Measurements from ENCODE around the gene NTN1.
A peak's percentile ranks its signal among the peaks of the same experiment; 100 is the strongest.

Gene NTN1

GRCh38 chr17:9272501-9273200, 251.3 kb downstream of the NTN1 start:
- H4K20me1 ChIP-seq, result no peaks in the 10 kb centered on the region; a peak in 2 of 22 replicates
- no peak overlapping the region for H3K27ac ChIP-seq
- H3K9me3 ChIP-seq (replicated peaks in 1 of 11), result no peaks in the 10 kb centered on the region
- H3K27me3 ChIP-seq, result no peaks in the 10 kb centered on the region
- no peak overlapping the region for H3K4me3 ChIP-seq
- TF ChIP-seq Cebpa-rat (IDR thresholded peaks at IDR 0.05), result no peak
- peaks cover 0 to 14% (median 0%) of the 10 kb centered on the region in 11 experiments; a peak in 1 of 22 replicates for H3K36me3 ChIP-seq
- no peak overlapping the region for H3K4me2 ChIP-seq
- peaks cover 0 to 7% (median 0%) of the 10 kb centered on the region in 10 experiments; a peak in 1 of 20 replicates for H3K4me1 ChIP-seq
- no peak overlapping the region for H3K9ac ChIP-seq

DNA sequence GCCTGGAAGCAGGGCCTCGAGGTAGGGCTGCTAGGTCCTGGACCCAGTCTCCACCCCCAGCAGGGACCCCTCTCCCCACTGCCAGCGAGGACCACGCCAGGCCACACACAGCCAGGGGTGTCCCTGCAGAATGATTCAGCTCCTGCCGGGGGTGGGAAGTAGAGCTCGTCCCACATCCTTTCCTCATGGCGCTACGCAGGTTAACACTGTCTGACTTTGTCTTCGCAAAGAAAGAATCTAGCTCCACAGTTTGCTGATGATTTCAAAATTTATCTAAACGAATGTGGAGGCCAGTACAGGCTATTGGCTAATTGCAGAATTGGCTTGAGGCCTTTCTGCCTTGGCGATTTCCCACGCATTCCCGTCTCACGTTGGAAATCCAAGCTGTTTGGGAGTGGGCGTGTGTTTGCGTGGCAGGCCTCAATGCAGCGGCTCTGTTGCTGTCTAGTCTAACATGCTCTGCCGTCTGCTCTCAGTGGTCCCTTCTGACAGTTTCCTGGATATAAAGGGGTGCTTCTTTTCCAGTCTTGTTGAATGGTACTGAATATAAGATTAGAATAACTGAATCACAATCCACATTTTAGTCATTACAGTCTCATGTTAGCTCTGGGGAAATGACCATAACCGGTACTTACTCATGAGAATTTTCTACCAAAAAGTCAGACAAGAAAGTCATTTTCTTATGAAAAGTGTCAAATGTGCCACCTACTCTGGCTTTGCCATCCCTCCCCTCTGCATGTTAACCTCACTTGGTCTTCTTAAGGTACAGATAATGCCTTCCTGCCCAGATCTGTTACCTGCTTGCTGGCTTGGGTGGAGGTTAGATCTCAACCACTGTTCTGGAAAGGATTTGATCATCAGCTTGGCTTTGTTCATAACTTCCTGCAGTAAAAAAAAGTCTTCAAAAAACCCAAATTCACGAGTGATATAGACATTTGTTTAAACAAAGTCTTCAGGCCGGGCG, 252.4 kb downstream of the NTN1 start:
- no peaks in the 10 kb centered on the region for H3K27me3 ChIP-seq
- no peak overlapping the region for H3K4me2 ChIP-seq
- H3K9me3 ChIP-seq (replicated peaks in 1 of 11), result no peaks in the 10 kb centered on the region
- H3K36me3 ChIP-seq, result peaks cover 0 to 14% (median 0%) of the 10 kb centered on the region in 11 experiments; a peak in 1 of 22 replicates
- no peak for TF ChIP-seq Cebpa-rat (IDR thresholded peaks at IDR 0.05)
- H3K27ac ChIP-seq, result no peak overlapping the region
- peaks cover 0 to 7% (median 0%) of the 10 kb centered on the region in 10 experiments; a peak in 1 of 20 replicates for H3K4me1 ChIP-seq
- no peak overlapping the region for H3K4me3 ChIP-seq
- H3K9ac ChIP-seq, result no peak overlapping the region
- H4K20me1 ChIP-seq, result no peaks in the 10 kb centered on the region; a peak in 2 of 22 replicates

- TF ChIP-seq Cebpa-rat (IDR thresholded peaks at IDR 0.05), result peak in 1 of 11 experiments; percentile 55; a peak in 1 of 22 replicates
- no peak overlapping the region for H3K9ac ChIP-seq
- peaks cover 0 to 5% (median 0%) of the 10 kb centered on the region in 11 experiments; a peak in 4 of 22 replicates for H4K20me1 ChIP-seq
Observed at GRCh38 chr17:9274973-9275372, 253.7 kb downstream of the NTN1 start.

GRCh38 chr17:9279893-9280292, 258.6 kb downstream of the NTN1 start:
- Histone ChIP-seq H3K4me3 (no peak overlapping the region), H3K4me2 (peak overlapping the region in 7 of 11 experiments; percentile 11 to 63 (median 42); a peak in 11 of 22 replicates), H3K9me3 (replicated peaks in 1 of 11) (no peaks in the 10 kb centered on the region), H4K20me1 (peaks cover 0 to 18% (median 0%) of the 10 kb centered on the region in 11 experiments; a peak in 5 of 22 replicates), H3K4me1 (peaks cover 0 to 14% (median 11%) of the 10 kb centered on the region in 10 experiments; a peak in 11 of 20 replicates), H3K36me3 (no peaks in the 10 kb centered on the region), H3K27ac (no peak overlapping the region), H3K9ac (no peak overlapping the region), H3K27me3 (no peaks in the 10 kb centered on the region)
- no peak for TF ChIP-seq Cebpa-rat (IDR thresholded peaks at IDR 0.05)

More at GRCh38 chr17:9274973-9275372, 253.7 kb downstream of the NTN1 start:
- Histone ChIP-seq H3K4me3 (no peak overlapping the region), H3K27ac (no peak overlapping the region), H3K36me3 (peaks cover 0 to 11% (median 0%) of the 10 kb centered on the region in 11 experiments; a peak in 1 of 22 replicates), H3K4me1 (peaks cover 0 to 12% (median 9%) of the 10 kb centered on the region in 10 experiments; a peak in 12 of 20 replicates), H3K27me3 (no peaks in the 10 kb centered on the region), H3K9me3 (replicated peaks in 1 of 11) (no peaks in the 10 kb centered on the region), H3K4me2 (no peak overlapping the region)

DNA sequence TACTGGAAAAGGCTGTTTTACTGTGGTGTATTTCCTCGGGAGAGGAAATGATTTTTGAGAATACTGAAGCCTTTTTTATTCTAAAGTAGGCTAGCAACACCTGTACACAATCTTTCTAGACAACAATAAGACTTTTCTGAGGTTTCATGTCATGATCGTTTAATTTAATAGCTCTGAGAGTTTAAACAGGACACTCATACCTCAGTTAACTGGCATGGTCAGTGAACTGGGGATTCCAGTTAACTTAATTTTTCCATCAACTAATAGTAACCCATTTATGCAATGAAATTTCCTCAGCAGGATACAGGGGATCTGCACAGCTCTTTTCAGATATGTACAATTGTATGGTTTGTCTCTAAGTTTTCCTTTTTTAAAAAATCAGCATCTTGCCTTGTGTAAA, 262.6 kb downstream of the NTN1 start:
- no peak overlapping the region for H3K27ac ChIP-seq
- no peak overlapping the region for H3K9ac ChIP-seq
- H3K27me3 ChIP-seq, result 0 out of 22 replicates have a peak, but pooled peaks cover 0 to 9% (median 0%) of the 10 kb centered on the region in 11 experiments
- no peak for TF ChIP-seq Cebpa-rat (IDR thresholded peaks at IDR 0.05)
- H4K20me1 ChIP-seq, result peaks cover 0 to 35% (median 4%) of the 10 kb centered on the region in 11 experiments; a peak in 5 of 22 replicates
- 0 out of 22 replicates have a peak, but pooled peaks cover 0 to 3% (median 0%) of the 10 kb centered on the region in 11 experiments for H3K36me3 ChIP-seq
- H3K4me2 ChIP-seq, result no peak overlapping the region
- peaks cover 0 to 27% (median 24%) of the 10 kb centered on the region in 10 experiments; a peak in 13 of 20 replicates for H3K4me1 ChIP-seq
- no peak overlapping the region for H3K4me3 ChIP-seq
- no peaks in the 10 kb centered on the region for H3K9me3 ChIP-seq (replicated peaks in 1 of 11)

DNA sequence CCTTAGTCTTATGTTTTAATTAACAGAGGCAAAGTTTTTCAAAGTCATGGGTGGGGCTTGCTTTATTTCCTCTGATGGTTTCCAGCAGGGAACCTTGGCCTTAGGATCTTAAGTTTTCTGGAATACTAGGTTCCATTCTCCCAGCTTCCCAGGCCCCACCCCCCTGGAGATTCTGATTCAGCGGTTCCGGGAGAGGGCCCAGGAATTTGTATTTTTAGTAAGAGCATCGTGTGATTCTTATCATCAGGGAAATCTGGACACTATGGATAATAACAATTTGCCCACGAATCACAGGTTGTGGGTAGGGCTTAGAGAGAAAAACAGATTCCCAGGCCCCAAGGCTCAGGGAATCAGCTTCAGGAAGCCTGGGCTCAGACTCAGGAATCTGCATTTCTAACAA, 263.6 kb downstream of the NTN1 start:
- Histone ChIP-seq H3K4me2 (no peak overlapping the region), H3K4me3 (no peak overlapping the region), H3K36me3 (0 out of 22 replicates have a peak, but pooled peaks cover 0 to 3% (median 0%) of the 10 kb centered on the region in 11 experiments), H3K9me3 (replicated peaks in 1 of 11) (no peaks in the 10 kb centered on the region), H3K27ac (no peak overlapping the region), H4K20me1 (peaks cover 0 to 45% (median 4%) of the 10 kb centered on the region in 11 experiments; a peak in 5 of 22 replicates), H3K27me3 (0 out of 22 replicates have a peak, but pooled peaks cover 0 to 9% (median 0%) of the 10 kb centered on the region in 11 experiments), H3K4me1 (peaks cover 5 to 27% (median 21%) of the 10 kb centered on the region in 10 experiments), H3K9ac (no peak overlapping the region)
- TF ChIP-seq Cebpa-rat (IDR thresholded peaks at IDR 0.05), result no peak

GRCh38 chr17:9285602-9286427, 264.5 kb downstream of the NTN1 start:
- peaks cover 0 to 49% (median 4%) of the 10 kb centered on the region in 11 experiments; a peak in 8 of 22 replicates for H4K20me1 ChIP-seq
- H3K4me1 ChIP-seq, result peaks cover 14 to 28% (median 23%) of the 10 kb centered on the region in 10 experiments
- H3K4me2 ChIP-seq, result peak overlapping the region in 9 of 11 experiments; percentile 6 to 62 (median 33); a peak in 16 of 22 replicates
- TF ChIP-seq Cebpa-rat (IDR thresholded peaks at IDR 0.05), result no peak
- H3K27ac ChIP-seq, result no peak overlapping the region
- H3K36me3 ChIP-seq, result 0 out of 22 replicates have a peak, but pooled peaks cover 0 to 3% (median 0%) of the 10 kb centered on the region in 11 experiments
- 0 out of 22 replicates have a peak, but pooled peaks cover 0 to 9% (median 0%) of the 10 kb centered on the region in 11 experiments for H3K27me3 ChIP-seq
- no peak overlapping the region for H3K9ac ChIP-seq
- H3K9me3 ChIP-seq (replicated peaks in 1 of 11), result no peaks in the 10 kb centered on the region
- H3K4me3 ChIP-seq, result no peak overlapping the region
